GM10266 (cell line): ENCODE measurements around the gene NKD1.

Experiments
- DNase-seq: peaks from one replicate; pipeline ENCODE4 v3.0.0; 2012; ENCODE audit errors: extremely low spot score
- CTCF ChIP-seq: IDR thresholded peaks from 2 replicates; pipeline ENCODE4 v1.5.1; 2012; ENCODE audit warnings: mild to moderate bottlenecking, low read depth; ENCODE audit not compliant: control insufficient read depth, insufficient read depth; ENCODE audit errors: missing control alignments

The NKD1 gene

GRCh38 chr16:50644729-50645128, 96.5 kb downstream of the NKD1 start:
- DNase-seq, result peak; percentile 63
- TF ChIP-seq CTCF, result peak; percentile 55

- TF ChIP-seq CTCF, result no peak
- DNase-seq, result no peak
Observed at GRCh38 chr16:50645563-50646220, 97.5 kb downstream of the NKD1 start.

- DNase-seq, result no peak
- no peak for TF ChIP-seq CTCF
Observed at GRCh38 chr16:50646345-50646744, 98.1 kb downstream of the NKD1 start.

GRCh38 chr16:50651835-50652438, 103.7 kb downstream of the NKD1 start:
- no peak for DNase-seq
- no peak for TF ChIP-seq CTCF

GRCh38 chr16:50652836-50653425, 104.7 kb downstream of the NKD1 start:
- no peak for DNase-seq
- TF ChIP-seq CTCF, result no peak

GRCh38 chr16:50653633-50654519, 105.7 kb downstream of the NKD1 start:
- no peak for TF ChIP-seq CTCF
- no peak for DNase-seq

- DNase-seq, result no peak
- no peak for TF ChIP-seq CTCF
Observed at GRCh38 chr16:50655558-50656055, 107.4 kb downstream of the NKD1 start.
